Stimulated activated CD8-positive, alpha-beta memory T cell treated with anti-CD3 and anti-CD28 coated beads, Interleukin-12 subunit alpha, Interleukin-12 subunit beta, amount 100 ng/mL, for 24 hours (primary cell): ENCODE data around the gene RAP1A.
A peak's percentile ranks its signal among the peaks of the same experiment; 100 is the strongest.

Source experiments
- DNase-seq: peaks from one replicate; pipeline ENCODE4 v3.0.0-alpha.2; 2020; ENCODE audit errors: extremely low read depth

The RAP1A gene

DNA sequence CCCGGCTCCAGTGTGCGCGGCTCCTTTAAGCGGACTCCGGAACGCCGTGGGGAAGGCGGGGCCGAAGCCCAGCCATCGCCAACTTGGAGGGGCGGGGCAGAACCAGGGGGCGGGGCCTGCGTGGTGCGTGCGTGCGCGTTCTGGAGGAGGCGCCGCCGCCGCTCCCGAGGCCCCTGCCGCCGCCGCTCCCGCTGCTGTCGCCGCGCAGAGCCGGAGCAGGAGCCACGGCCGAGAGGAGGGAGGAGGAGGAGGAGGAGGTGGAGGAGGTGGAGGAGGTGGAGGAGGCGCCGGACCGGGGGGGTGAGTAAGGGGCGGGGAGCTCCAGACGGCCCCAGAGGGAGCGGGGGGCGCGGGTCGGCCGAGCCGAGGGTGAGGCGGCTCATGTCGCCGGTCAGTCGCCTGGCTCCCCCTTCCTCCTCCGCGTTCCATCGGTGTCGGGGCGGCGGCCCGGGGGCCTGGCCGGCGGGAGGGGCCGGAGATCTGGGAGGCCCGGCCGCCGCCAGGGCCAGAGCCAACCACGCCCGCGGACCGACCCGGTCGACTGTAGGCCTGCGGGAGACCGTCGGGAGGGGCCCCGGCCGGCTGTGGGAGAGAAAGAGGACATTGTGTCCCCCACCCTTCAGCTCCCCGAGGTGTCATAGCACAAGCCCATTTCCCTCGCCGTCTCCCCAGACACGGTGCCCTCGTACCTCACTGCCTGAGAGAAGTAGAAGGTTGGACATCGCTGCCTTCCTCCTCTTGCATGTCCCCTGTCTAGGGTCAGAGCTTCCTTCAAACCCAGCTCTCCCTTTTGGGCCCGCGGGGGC, at the start of gene RAP1A:
Gene RAP1A (plus strand): TSS at position 155 of the 806 bp plus-strand sequence. CDS start 71,572 bp downstream, outside the sequence.
- DNase-seq, result peak; percentile 88

DNA sequence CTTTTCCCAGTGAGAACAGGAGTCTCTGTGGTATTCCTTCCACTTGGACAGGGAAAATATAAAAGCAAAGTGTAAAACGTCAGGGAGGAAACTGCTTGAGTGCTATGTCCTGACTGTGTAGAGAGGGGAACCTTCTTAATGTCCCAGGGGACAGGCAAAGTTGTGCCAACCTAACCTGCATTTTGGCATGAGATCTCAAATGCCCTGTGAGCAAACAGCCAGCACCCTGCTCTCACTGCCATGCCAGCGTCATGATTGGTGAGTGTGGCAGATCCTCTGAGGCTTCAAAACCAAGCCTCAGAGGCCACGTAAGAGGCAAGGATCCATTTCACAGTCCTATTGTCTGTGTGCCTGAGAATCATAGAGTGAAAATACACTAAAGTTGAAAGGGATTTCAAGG, 49.7 kb upstream of the RAP1A start:
- DNase-seq, result no peak

DNA sequence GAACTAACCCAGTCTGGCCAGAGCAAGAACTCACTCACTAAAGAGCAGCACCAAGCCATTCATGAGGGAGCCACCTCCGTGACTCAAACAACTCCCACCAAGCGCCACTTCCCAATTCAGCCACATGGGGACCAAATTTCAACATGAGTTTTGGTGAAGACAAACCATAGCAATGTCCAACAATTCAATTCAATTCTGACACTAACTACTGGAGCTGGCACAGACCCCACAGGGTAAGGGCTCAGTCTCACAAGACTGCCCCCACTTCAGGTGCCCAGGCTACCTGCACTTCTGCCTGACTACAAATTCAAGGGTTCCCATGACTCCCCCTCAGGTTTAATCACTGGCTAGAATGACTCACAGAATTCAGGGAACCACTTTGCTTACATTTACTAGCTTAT, 48.8 kb upstream of the RAP1A start:
- peak; percentile 16 for DNase-seq

DNA sequence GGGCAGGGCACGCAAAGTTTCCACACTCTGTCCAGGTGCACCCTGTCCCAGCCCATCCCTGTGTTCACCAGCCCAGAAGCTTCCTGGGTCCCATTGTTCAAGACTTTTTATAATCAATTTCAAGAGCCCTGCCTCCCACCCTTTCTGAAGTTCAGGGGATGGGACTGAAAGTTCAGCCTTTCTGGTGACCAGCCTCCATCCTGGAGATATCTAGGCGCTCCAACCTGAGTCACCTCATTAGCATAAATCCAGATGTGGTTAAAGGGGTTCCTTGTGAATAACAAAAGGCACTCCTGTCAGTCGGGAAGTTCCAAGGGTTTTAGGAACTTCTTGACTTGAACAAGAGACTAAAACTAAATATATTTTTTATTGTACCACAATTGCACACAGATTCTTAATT, 48.4 kb upstream of the RAP1A start:
- no peak for DNase-seq

DNA sequence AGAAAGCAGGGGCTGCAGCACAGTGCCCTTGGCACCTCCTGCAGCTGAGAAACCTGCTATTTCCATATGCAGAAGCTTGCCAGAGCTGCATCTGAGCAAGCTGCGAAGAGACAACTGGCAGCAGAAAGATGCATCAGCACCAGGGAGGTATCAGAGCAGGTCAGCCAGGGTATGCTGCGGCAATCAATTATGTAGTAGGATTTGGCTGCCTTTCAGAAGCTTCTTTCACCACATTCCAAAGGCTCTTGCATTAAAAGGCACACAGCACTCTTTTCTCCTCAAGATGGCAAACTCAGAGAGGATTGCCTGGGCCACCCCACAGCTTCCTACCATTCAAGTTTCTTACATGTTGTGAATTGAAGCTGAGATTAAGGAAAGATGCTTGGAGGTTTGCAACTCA, 47.6 kb upstream of the RAP1A start:
- DNase-seq, result no peak

DNA sequence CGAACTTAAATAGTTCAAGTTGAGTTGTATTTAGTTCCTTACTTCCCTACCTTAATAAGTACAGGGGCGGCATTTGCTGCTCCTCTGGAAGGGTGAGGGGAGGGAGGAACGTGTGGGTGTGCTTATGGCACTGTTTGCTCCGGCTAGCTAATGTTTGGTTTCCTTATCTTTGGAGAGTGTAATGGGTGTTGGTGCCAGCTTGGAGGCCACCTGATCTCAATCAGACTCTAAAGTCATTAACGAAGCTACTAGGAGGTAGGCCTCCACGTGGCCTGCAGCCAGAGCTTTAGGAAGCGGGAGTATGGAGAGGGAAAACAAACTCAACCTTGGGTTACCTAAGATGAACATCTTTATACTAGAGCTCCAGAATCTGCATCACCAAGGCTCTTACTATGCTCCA, 43.0 kb upstream of the RAP1A start:
- DNase-seq, result no peak

DNA sequence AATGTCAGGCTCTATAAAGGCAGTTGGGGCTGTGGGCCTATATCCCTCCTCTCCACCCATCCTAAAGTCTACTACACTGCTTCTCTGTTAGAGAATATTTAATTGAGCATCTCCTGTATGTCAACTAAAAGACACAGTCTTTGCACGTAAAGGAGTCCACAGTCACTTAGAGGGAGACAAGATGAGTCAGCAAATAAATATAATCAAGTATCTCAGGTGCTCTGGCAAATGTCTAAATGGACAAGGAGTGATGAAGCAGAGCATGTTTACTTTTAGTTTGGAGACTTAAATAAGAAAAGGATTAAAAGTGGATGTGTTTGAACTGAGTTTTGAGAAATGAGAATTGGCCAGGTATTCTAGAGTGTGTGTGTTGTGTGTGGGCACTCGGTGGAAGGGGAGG, 41.8 kb upstream of the RAP1A start:
- no peak for DNase-seq

DNA sequence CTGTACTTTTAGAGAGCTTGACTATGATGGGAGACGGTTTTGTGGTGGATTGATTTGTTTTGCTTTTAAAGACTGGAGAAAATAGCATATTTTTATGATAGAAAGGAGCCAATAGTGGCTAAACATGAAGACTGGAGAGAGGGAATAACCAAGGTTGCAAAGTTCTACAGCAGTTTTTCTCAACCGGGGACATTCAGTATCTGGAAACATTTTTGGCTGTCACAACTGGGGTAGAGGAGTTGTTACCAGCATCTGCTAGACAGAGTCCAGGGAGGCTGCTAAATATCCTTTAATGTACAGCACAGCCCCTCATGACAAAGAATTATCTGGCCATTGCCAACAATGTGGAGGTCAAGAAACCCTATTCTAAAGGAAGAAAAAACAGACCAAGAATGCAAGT, 38.4 kb upstream of the RAP1A start:
- no peak for DNase-seq

DNA sequence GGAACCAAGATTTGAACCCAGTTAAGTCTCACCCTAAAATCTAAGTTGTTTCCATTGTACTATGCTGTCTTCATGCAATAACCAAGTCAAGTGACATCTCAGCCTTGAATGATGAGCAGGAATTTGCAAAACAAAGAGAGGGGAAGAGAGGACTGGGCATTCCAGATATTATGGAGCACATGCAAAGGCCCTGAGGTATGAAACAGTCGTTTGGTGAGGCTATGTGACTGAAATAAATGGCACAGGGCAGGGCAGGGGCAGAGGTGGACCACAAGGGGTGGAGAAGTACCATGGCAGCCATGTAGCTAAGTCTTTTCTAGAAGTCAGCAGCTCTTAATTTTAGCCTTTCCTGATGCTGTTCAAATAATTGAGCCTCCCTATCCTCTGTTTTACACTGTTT, 37.6 kb upstream of the RAP1A start:
- no peak for DNase-seq

DNA sequence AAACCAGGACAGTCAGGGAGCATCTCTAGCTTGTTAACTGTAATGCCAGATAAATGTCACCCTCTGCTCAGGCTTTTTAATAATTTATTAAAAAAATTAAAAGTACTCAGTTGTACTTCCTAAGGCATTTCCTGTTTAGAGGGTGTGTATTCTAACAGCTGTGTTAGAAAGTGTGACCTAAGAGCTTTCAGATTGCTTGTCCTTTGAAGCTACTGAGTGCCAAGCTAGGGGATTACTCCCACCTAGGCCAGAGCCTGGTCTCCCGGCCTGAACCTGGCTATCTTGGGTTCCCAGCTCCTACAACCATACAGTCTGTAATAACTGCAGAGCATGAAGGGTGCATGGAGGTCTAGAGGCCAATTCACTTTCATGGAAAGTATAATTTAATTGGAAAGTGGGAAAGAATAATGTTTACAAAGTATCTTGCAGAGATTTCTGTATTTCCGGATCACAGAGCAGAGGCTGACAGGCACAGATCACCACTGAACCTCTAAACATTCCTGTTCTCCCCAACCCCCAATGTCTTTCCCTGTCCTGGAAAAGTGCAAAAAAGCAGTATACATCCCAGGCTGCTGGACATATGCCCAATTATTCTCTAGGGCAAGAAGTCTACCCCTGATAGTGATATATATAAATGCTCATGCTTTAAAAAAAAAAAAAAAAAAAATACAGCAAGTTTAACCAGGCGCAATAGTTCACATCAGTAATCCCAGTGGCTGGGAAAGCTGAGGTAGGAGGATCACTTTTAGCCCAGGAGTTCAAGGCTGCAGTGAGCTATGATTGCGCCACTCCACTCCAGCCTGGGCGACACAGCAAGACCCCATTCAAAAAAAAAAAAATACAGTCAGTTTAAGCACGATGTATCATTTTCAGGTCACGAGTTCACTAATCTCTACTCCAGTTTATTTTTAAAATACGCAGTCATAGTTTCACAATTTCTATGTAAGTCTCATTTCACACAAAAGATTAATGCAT, 36.7 kb upstream of the RAP1A start:
- no peak for DNase-seq

DNA sequence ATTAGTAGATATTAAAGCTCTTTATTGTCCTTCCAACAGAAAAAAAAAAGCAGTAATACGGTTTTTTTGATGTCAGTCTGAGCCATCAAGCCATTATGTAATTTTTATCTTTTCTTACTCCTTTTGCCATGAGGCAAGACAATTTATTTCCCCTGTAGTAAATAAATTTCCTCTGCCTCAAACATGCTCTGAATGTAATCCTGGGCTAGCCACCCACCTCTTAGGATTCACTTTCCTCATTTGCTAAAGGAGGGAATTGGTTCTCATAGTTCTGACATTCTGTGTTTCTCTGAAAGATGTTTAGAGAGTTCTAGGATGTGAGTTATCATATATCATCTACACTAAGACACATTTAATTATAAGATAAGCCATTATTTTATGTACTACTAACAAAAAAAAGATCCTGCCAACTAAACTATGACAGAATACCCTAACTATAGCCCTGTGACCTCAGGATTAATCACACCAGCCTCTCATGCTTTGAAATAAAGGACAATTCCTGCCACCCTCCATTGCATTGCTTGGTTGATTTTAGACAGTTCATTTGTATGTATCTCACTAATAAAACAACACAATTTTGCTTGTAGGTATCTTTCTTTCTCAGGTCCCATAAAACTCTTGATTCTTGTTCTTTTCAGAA, 34.0 kb upstream of the RAP1A start:
- DNase-seq, result no peak

DNA sequence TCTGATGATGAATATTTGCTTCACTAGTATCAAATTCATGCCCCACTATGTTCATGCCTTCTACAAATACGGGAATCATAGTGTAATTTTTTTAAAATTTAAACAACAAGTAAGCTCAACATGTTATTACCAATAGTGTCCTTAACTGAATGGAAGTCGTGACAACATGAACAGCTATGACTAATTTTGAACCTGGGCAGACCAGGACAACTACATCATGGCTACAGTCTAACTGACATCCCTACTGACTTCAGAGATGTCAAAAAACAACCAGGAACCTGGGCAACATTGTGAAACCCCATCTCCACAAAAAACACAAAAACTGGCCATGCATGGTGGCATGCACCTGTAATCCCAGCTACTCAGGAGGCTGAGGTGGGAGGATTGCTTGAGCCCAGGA, 33.5 kb upstream of the RAP1A start:
- DNase-seq, result no peak

DNA sequence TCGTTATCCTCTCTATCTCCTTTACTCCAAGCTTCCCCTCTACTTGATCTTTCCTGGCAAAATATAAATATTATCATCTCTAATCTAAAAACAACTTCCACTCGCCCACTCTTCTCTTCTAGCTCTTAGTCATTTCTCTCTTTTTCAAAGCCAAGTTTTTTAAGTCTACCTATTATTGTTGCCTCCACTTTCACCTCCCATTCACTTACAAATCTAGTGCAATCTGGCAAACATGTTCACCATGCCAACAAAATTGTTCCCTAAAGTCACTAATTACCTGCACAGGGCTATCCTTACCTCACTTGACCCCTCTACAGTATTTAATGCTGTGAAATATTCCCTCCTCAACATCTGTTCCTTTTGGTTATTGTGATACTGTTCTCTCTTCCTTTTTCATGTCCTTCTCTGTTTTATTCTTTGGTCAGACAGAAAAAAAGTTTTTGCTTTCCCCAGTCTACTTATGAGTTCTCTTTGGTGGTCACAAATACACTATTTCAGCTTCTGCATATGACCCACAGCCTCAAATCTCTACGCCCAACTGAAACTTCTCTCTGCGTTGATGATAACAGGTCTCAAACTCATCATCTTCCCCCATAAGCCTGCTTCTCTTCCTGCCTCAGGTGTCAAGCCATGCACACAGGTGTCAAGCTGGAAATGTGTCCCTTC, 31.9 kb upstream of the RAP1A start:
- DNase-seq, result no peak

DNA sequence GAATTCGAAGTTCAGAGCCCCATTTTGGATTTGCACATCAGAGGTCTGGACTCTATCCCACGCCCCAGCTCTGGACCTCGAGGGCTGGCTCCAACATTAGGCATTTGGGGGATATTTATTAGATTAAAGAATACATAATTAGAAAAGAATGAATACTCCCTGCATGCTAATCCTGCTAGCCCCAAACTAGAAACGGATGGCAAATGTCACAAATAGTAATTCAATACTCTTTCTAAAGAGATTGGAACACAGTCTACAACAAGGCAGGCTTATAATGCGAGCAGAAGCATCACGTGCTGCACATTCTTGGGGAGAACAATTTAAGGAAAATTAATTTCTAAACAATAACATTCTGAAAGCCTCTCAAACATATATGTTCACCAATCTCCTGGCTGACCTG, 27.7 kb upstream of the RAP1A start:
- DNase-seq, result no peak

DNA sequence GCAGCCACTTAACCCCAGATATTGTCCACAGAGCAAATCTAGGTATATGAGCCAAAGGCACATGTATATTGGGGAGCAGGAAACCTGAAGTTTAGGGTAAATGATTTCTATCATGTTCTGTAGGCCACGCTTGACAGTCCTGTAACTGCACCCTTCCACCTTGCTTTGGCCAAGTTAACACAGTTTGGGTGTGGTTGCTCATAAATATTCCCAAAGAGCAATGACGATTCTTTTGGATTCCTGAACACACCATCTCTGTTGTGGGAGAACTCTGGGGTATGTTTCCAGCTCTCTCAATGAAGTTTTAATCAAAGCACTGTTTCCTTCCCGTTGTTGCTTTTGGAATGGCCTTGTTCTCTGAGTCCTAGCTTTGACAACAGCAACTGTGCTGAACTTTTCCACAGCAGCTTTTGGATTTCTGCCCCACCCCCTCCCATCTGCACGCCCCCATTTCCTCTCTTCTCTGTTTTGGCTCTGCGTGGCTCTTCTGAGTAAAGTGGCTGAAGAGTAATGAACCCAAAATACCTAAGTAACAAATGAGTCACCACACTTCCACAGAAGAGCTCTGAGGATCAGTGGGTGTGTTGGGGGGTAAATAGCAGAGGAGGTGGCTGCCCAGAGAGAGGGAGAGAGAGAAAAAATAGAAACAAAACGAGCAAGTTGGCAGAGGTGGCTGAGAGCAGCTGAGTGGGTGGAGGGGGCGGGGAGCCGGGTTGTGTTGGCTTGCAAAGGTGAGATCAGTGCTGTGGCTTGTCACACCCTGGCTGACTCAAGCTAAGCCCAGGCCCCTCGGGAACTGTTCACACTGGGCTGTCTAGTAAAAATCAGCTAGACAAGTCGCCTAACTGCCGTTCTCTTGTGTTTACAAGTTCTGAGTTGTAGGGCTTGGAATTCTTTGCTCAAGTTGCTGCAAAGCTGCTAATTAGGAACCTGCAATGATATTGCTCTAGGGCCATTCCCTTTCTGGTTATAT, 26.9 kb upstream of the RAP1A start:
- DNase-seq, result peak; percentile 89

DNA sequence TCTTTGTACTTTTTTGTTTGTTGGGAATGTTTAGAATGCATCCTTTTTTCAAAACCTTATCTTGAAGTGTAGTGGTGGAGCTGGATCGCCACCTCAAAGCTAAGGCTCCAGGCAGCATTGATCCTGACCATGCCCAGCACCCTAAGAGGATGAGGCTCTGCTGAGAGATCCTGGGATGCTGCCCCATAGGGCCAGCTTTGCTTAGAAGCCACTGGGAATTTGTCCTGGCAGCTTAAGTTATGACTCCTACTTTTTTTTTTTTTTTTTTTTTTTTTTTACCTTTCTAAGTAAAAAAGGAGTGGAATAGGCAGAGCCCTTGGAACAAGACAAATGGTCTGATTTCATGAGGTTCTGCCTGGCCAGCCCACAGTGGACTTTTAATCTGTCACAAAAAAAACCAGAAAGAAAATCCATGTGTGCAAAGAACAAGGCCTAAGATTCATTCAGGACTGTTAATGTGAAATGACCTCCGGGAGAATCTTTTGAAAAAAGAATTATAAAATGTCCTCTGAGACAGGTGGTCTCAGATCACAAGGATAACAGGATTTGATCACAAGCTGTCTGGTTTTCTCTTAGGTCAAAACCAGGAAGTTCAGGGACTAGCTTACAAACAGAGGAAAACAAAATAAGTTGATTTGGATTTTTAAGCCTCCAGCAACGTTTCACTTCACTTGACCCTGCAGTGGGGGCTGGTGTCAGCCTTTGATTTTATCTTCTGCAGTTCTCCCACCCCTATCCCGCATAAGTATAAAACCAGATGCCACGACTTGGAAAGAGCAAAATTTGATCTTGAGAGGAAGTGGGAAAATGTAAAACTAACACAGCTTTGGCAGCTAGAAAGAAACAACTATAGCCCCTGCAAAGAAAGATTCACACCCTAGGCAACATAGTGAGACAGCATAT, 25.9 kb upstream of the RAP1A start:
- DNase-seq, result no peak

DNA sequence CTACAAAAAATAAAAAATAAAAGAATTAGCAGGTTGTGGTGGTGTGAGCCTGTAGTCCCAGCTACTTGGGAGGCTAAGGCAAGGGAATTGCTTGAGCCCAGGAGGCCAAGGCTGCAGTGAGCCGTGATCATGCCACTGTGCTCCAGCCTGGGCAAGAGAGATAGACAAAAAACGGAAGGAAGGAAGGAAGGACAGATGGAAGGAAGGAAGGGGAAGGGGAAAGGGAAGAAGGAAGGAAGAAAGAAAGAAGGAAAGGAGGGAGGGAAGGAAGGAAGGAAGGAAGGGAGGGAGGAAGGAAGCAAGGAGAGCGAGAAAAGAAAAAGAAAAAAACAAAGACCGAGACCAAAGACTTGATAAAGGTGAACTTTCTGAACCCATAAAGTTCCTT, 25.3 kb upstream of the RAP1A start:
- no peak for DNase-seq

DNA sequence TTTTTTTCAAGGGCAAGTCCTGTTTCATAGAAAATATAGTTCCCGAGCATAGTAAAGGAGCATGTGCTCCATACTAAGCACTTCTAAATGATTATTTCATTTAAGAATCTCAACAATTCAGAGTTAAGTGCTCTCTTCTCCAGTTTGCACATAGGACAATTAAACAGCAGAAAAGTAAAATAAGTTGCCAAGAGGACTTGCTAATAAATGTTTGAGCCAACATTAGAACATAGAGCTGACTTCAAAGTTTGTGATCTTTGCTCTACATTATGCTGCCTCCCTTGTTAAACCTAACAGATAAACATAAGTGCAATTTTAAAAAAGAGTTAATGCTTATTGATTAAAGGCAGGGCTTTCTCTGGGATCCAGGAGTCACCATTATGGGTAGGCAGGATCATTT, 23.8 kb upstream of the RAP1A start:
- DNase-seq, result no peak

DNA sequence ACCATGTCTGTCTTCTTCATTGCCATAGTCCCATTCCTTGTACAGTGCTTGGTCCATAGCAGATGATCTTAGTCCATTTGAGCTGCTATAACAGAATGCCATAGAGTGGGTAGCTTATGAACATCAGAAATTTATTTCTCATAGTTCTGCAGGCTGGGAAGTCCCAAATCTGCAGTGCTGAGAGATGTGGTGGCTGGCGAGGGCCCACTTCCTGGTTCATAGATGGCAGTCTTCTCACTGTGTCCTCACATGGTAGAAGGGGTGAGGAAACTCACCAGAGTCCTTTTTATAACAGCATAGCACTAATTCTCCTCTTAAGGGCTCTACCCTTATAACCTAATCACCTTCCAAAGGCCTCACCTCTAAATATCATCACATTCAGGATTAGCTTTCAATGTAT, 23.1 kb upstream of the RAP1A start:
- DNase-seq, result no peak

DNA sequence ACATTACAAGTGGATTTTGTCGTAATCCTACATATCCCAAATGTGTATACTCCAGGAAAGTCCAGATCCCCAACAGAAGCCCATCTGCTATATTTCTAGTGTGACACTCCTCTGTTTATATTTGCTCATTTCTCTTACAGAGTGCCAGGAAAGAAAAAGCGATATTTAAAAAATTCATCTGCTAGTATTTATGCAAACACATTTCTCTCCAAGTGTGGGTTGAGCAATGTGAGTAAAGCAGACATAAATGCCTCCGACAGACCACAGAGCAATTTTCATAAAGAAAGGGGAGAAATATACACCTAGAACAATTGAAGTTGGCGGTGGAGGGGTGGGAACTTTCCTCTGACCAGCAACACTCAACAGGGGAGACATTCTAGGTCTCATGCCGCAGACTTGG, 22.2 kb upstream of the RAP1A start:
- DNase-seq, result no peak
